OCI-LY3 (cell line): Measurements from ENCODE around the gene PPME1.

Source experiments
- H2AFZ ChIP-seq: fragments of 200-600, 300-600 bp; shearing (Covaris generic); 2 replicates; pipeline ENCODE4 v1.6.0; 2014; ENCODE audit warnings: antibody characterized with exemption, low read depth, low read length
- H3K27ac ChIP-seq: fragments of 200-600, 300-600 bp; sonication (generic); 2 replicates; pipeline ENCODE4 v1.5.1; 2014; ENCODE audit warnings: mild to moderate bottlenecking, low read length, moderate library complexity, mixed read lengths
- H3K27me3 ChIP-seq: fragments of 200-600, 300-600 bp; sonication (generic); 2 replicates; pipeline ENCODE4 v1.6.1; 2014; ENCODE audit warnings: low read depth, low read length, mixed read lengths
- H3K36me3 ChIP-seq: fragments of 200-600, 300-600 bp; sonication (generic); replicated peaks from 2 replicates; pipeline ENCODE3; 2014; ENCODE audit warnings: low read depth, low read length, mixed read lengths
- H3K4me1 ChIP-seq: fragments of 300-600, 200-600 bp; sonication (generic); 2 replicates; pipeline ENCODE4 v1.6.1; 2014; ENCODE audit warnings: low read length, mixed read lengths
- H3K4me2 ChIP-seq: fragments of 200-600, 300-600 bp; sonication (generic); 2 replicates; pipeline ENCODE4 v1.6.1; 2014; ENCODE audit warnings: low read length, mixed read lengths
- H3K4me3 ChIP-seq: fragments of 300-600, 200-600 bp; sonication (generic); 2 replicates; pipeline ENCODE4 v1.5.1; 2014; ENCODE audit warnings: antibody characterized with exemption, mild to moderate bottlenecking, low read length, moderate library complexity
- H3K79me2 ChIP-seq: fragments of 300-600, 200-600 bp; shearing (Covaris generic); 2 replicates; pipeline ENCODE4 v1.6.1; 2014; ENCODE audit warnings: mild to moderate bottlenecking, low read length, mixed read lengths
- H3K9ac ChIP-seq: fragments of 300-600, 200-600 bp; shearing (Covaris generic); 2 replicates; pipeline ENCODE4 v1.6.0; 2014; ENCODE audit warnings: mild to moderate bottlenecking, low read length, moderate library complexity
- H3K9me3 ChIP-seq: fragments of 200-600, 300-600 bp; shearing (Covaris generic); 2 replicates; pipeline ENCODE4 v1.6.1; 2014; ENCODE audit warnings: low read length, mixed read lengths; ENCODE audit not compliant: insufficient read depth
- H4K20me1 ChIP-seq: fragments of 200-600, 300-600 bp; sonication (generic); 2 replicates; pipeline ENCODE4 v1.6.1; 2016; ENCODE audit warnings: low read length, mixed read lengths; ENCODE audit not compliant: insufficient read depth
- CTCF ChIP-seq: fragments of 200-600, 300-600 bp; sonication (generic); IDR thresholded peaks from 2 replicates; pipeline ENCODE4 v1.5.1; 2014; ENCODE audit warnings: antibody characterized with exemption, low read length, low read depth
- EZH2phosphoT487 ChIP-seq: fragments of 200-600 bp; shearing (Covaris generic); IDR thresholded peaks from 2 replicates; pipeline ENCODE4 v1.6.1; 2018; ENCODE audit warnings: antibody characterized with exemption, mixed run types, low read depth

Gene PPME1

GRCh38 chr11:74256378-74257133, 85.5 kb downstream of the PPME1 start:
- no peak overlapping the region for H2AFZ ChIP-seq
- no peaks in the 10 kb centered on the region for H3K79me2 ChIP-seq
- no peak overlapping the region for H3K27ac ChIP-seq
- H4K20me1 ChIP-seq: no peaks in the 10 kb centered on the region
- no peak overlapping the region for H3K9ac ChIP-seq
- H3K4me1 ChIP-seq: no peaks in the 10 kb centered on the region
- H3K27me3 ChIP-seq: no peaks in the 10 kb centered on the region
- H3K4me3 ChIP-seq: no peak overlapping the region
- 0 out of 2 replicates have a peak, but pooled peaks cover 3% of the 10 kb centered on the region for H3K9me3 ChIP-seq
- H3K36me3 ChIP-seq: peaks cover 19% of the 10 kb centered on the region
- H3K4me2 ChIP-seq: no peak overlapping the region
- no peak for TF ChIP-seq EZH2phosphoT487

- Histone ChIP-seq H2AFZ (no peak overlapping the region), H3K4me1 (no peaks in the 10 kb centered on the region), H3K27ac (no peak overlapping the region), H3K4me2 (no peak overlapping the region), H4K20me1 (no peaks in the 10 kb centered on the region), H3K9ac (no peak overlapping the region), H3K4me3 (no peak overlapping the region), H3K79me2 (no peaks in the 10 kb centered on the region), H3K9me3 (0 out of 2 replicates have a peak, but pooled peaks cover 3% of the 10 kb centered on the region), H3K27me3 (0 out of 2 replicates have a peak, but pooled peaks cover 7% of the 10 kb centered on the region), H3K36me3 (peaks cover 19% of the 10 kb centered on the region)
- TF ChIP-seq CTCF (no peak), EZH2phosphoT487 (no peak)
Measured at GRCh38 chr11:74257959-74258553, 87.0 kb downstream of the PPME1 start.

GRCh38 chr11:74262725-74263124, 91.6 kb downstream of the PPME1 start:
- H3K9ac ChIP-seq: no peak overlapping the region
- no peak overlapping the region for H3K4me2 ChIP-seq
- TF ChIP-seq CTCF (no peak), EZH2phosphoT487 (no peak)
- no peaks in the 10 kb centered on the region for H3K4me1 ChIP-seq
- no peaks in the 10 kb centered on the region for H4K20me1 ChIP-seq
- no peak overlapping the region for H3K27ac ChIP-seq
- H3K27me3 ChIP-seq: 0 out of 2 replicates have a peak, but pooled peaks cover 8% of the 10 kb centered on the region
- no peak overlapping the region for H3K4me3 ChIP-seq
- no peaks in the 10 kb centered on the region for H3K36me3 ChIP-seq
- no peaks in the 10 kb centered on the region for H3K79me2 ChIP-seq
- 0 out of 2 replicates have a peak, but pooled peaks cover 3% of the 10 kb centered on the region for H3K9me3 ChIP-seq
- H2AFZ ChIP-seq: no peak overlapping the region

- no peak overlapping the region for H3K4me2 ChIP-seq
Measured at GRCh38 chr11:74265256-74265655, 94.2 kb downstream of the PPME1 start.

More at GRCh38 chr11:74265256-74265655, 94.2 kb downstream of the PPME1 start:
- Histone ChIP-seq H4K20me1 (no peaks in the 10 kb centered on the region), H3K4me1 (no peaks in the 10 kb centered on the region), H3K4me3 (no peak overlapping the region), H2AFZ (no peak overlapping the region), H3K9me3 (0 out of 2 replicates have a peak, but pooled peaks cover 3% of the 10 kb centered on the region), H3K36me3 (no peaks in the 10 kb centered on the region), H3K27me3 (peaks cover 27% of the 10 kb centered on the region), H3K79me2 (no peaks in the 10 kb centered on the region), H3K9ac (no peak overlapping the region), H3K27ac (no peak overlapping the region)
- TF ChIP-seq EZH2phosphoT487 (no peak), CTCF (no peak)
